IPS-NIHi11 (cell line): ENCODE data around the gene SLC35A2.
"Not testable (repeated sequence)": the region's sequence is repeated elsewhere in the genome, so short reads cannot be mapped to it uniquely, and the experiment has no call there.

ENCODE experiments used
- DNase-seq: peaks from one replicate; pipeline ENCODE4 v3.0.0; 2012; ENCODE audit warnings: mixed read lengths, low spot score

Gene SLC35A2

GRCh38 chrX:48902776-48903175, 8.7 kb downstream of the SLC35A2 start:
- DNase-seq: no peak

GRCh38 chrX:48902135-48902534, 9.3 kb downstream of the SLC35A2 start:
- DNase-seq: no peak

GRCh38 chrX:48901069-48901468, 10.4 kb downstream of the SLC35A2 start:
- DNase-seq: no peak

GRCh38 chrX:48899078-48899410, 12.4 kb downstream of the SLC35A2 start:
- no peak for DNase-seq

- DNase-seq: peak; percentile 77
These were observed 13.7 kb downstream of the SLC35A2 start, which contains the start of the genes PQBP1 and TIMM17B for GRCh38 chrX:48897625-48898306. TSS of gene PQBP1 (plus strand) at chrX:48897930. CDS start at chrX:48898510, 580 bp downstream. TSS of gene TIMM17B (minus strand) at chrX:48897768. CDS start at chrX:48897749, 19 bp downstream.

- peak; percentile 64 for DNase-seq
These were observed 14.3 kb downstream of the SLC35A2 start for GRCh38 chrX:48897157-48897624.

GRCh38 chrX:48896611-48897011, 14.8 kb downstream of the SLC35A2 start:
- DNase-seq: no peak

- DNase-seq: no peak
These were observed 16.6 kb downstream of the SLC35A2 start for GRCh38 chrX:48894891-48895290.

- no peak for DNase-seq
These were observed 17.7 kb downstream of the SLC35A2 start for GRCh38 chrX:48893556-48894348.

GRCh38 chrX:48892896-48893295, 18.6 kb downstream of the SLC35A2 start:
- DNase-seq: no peak

- peak; percentile 64 for DNase-seq
These were observed 19.8 kb downstream of the SLC35A2 start for GRCh38 chrX:48891402-48892288.

- peak; percentile 22 for DNase-seq
These were observed 20.5 kb downstream of the SLC35A2 start for GRCh38 chrX:48890934-48891401.

GRCh38 chrX:48890296-48890925, 21.0 kb downstream of the SLC35A2 start:
- DNase-seq: no peak

- DNase-seq: not testable (repeated sequence)
These were observed 24.9 kb downstream of the SLC35A2 start for GRCh38 chrX:48886586-48886985.

- no peak for DNase-seq
These were observed 27.7 kb downstream of the SLC35A2 start for GRCh38 chrX:48883729-48884128.

- not testable (repeated sequence) for DNase-seq
These were observed 34.5 kb downstream of the SLC35A2 start for GRCh38 chrX:48876944-48877343.

GRCh38 chrX:48872017-48872416, 39.4 kb downstream of the SLC35A2 start:
- DNase-seq: not testable (repeated sequence)

- no peak for DNase-seq
These were observed 47.2 kb downstream of the SLC35A2 start for GRCh38 chrX:48864210-48864609.

GRCh38 chrX:48854898-48855297, 56.5 kb downstream of the SLC35A2 start:
- no peak for DNase-seq

GRCh38 chrX:48854121-48854804, 57.2 kb downstream of the SLC35A2 start:
- DNase-seq: not testable (repeated sequence)

GRCh38 chrX:48853494-48853893, 58.0 kb downstream of the SLC35A2 start:
- not testable (repeated sequence) for DNase-seq
